KMS-11 (cell line): ENCODE data around the gene SLC12A6.

Experiments
- H2AFZ ChIP-seq: fragments of 200-600 bp; sonication (generic); 2 replicates; pipeline ENCODE4 v1.6.1; 2016; ENCODE audit warnings: antibody characterized with exemption, mixed run types, low read depth
- H3K27ac ChIP-seq: fragments of 200-600 bp; sonication (generic); 2 replicates; pipeline ENCODE4 v1.6.1; 2016; ENCODE audit warnings: mild to moderate bottlenecking, mixed run types
- H3K27me3 ChIP-seq: fragments of 200-600 bp; sonication (generic); 2 replicates; pipeline ENCODE4 v1.6.1; 2017; ENCODE audit warnings: mild to moderate bottlenecking, low read depth, mixed run types, moderate library complexity; ENCODE audit not compliant: insufficient read depth
- H3K36me3 ChIP-seq: fragments of 200-600 bp; sonication (generic); 2 replicates; pipeline ENCODE4 v1.6.1; 2017; ENCODE audit warnings: mild to moderate bottlenecking, mixed run types; ENCODE audit not compliant: insufficient read depth
- H3K4me1 ChIP-seq: fragments of 200-600 bp; sonication (generic); 2 replicates; pipeline ENCODE4 v1.6.1; 2016; ENCODE audit warnings: mild to moderate bottlenecking, low read depth, mixed run types; ENCODE audit not compliant: poor library complexity, severe bottlenecking
- H3K4me2 ChIP-seq: fragments of 200-600 bp; sonication (generic); 2 replicates; pipeline ENCODE4 v1.7.0; 2016; ENCODE audit warnings: mild to moderate bottlenecking, mixed run types
- H3K4me3 ChIP-seq: fragments of 200-600 bp; sonication (generic); IDR thresholded peaks from 2 replicates; pipeline ENCODE4 v1.6.1; 2017; ENCODE audit warnings: low read depth, low read length, mixed read lengths; ENCODE audit not compliant: insufficient read depth
- H3K79me2 ChIP-seq: fragments of 200-600 bp; sonication (generic); 2 replicates; pipeline ENCODE4 v1.6.1; 2016; ENCODE audit warnings: low read depth, mixed run types; ENCODE audit not compliant: insufficient read depth
- H3K9ac ChIP-seq: fragments of 200-600 bp; sonication (generic); 2 replicates; pipeline ENCODE4 v1.6.1; 2016; ENCODE audit warnings: mild to moderate bottlenecking, mixed run types
- H4K20me1 ChIP-seq: fragments of 200-600 bp; sonication (generic); 2 replicates; pipeline ENCODE4 v1.6.1; 2016; ENCODE audit warnings: mild to moderate bottlenecking, mixed run types; ENCODE audit not compliant: insufficient read depth
- CTCF ChIP-seq: fragments of 200-600 bp; sonication (generic); conservative IDR thresholded peaks from 2 replicates; pipeline ENCODE4 v1.6.1; 2017; ENCODE audit warnings: low read depth, mild to moderate bottlenecking, antibody characterized with exemption, low read length, moderate library complexity, mixed read lengths

The SLC12A6 gene

GRCh38 chr15:34327906-34328305 lies 9.7 kb downstream of the SLC12A6 start:
- no peaks in the 10 kb centered on the region for H3K27me3 ChIP-seq
- no peaks in the 10 kb centered on the region for H3K79me2 ChIP-seq

GRCh38 chr15:34325368-34325767 lies 12.2 kb downstream of the SLC12A6 start:
- no peak overlapping the region for H3K4me3 ChIP-seq
- no peak for TF ChIP-seq CTCF
- no peaks in the 10 kb centered on the region for H4K20me1 ChIP-seq
- H2AFZ ChIP-seq: no peak overlapping the region
- no peaks in the 10 kb centered on the region for H3K36me3 ChIP-seq
- H3K4me2 ChIP-seq: no peak overlapping the region
- H3K27ac ChIP-seq: no peak overlapping the region
- H3K4me1 ChIP-seq: no peaks in the 10 kb centered on the region
- H3K9ac ChIP-seq: no peak overlapping the region
- no peaks in the 10 kb centered on the region for H3K79me2 ChIP-seq
- H3K27me3 ChIP-seq: no peaks in the 10 kb centered on the region

More at GRCh38 chr15:34327906-34328305, 9.7 kb downstream of the SLC12A6 start:
- H3K4me1 ChIP-seq: no peaks in the 10 kb centered on the region
- H4K20me1 ChIP-seq: no peaks in the 10 kb centered on the region
- no peak overlapping the region for H2AFZ ChIP-seq
- H3K4me3 ChIP-seq: no peak overlapping the region
- H3K9ac ChIP-seq: no peak overlapping the region
- no peak overlapping the region for H3K4me2 ChIP-seq
- H3K36me3 ChIP-seq: no peaks in the 10 kb centered on the region
- no peak overlapping the region for H3K27ac ChIP-seq
- no peak for TF ChIP-seq CTCF

- no peaks in the 10 kb centered on the region for H3K27me3 ChIP-seq
- H2AFZ ChIP-seq: no peak overlapping the region
- no peak overlapping the region for H3K9ac ChIP-seq
- H4K20me1 ChIP-seq: no peaks in the 10 kb centered on the region
- no peak for TF ChIP-seq CTCF
- no peak overlapping the region for H3K27ac ChIP-seq
- H3K4me3 ChIP-seq: no peak overlapping the region
- no peaks in the 10 kb centered on the region for H3K4me1 ChIP-seq
- H3K4me2 ChIP-seq: no peak overlapping the region
- H3K36me3 ChIP-seq: no peaks in the 10 kb centered on the region
- H3K79me2 ChIP-seq: no peaks in the 10 kb centered on the region
Measured at GRCh38 chr15:34324933-34325332, 12.6 kb downstream of the SLC12A6 start.

GRCh38 chr15:34323217-34323616 lies 14.4 kb downstream of the SLC12A6 start:
- Histone ChIP-seq H3K27me3 (no peaks in the 10 kb centered on the region), H3K9ac (no peak overlapping the region), H4K20me1 (no peaks in the 10 kb centered on the region), H3K27ac (no peak overlapping the region), H3K4me2 (no peak overlapping the region), H3K36me3 (no peaks in the 10 kb centered on the region), H3K4me1 (no peaks in the 10 kb centered on the region), H2AFZ (no peak overlapping the region), H3K79me2 (no peaks in the 10 kb centered on the region), H3K4me3 (no peak overlapping the region)
- TF ChIP-seq CTCF: no peak
